Astrocyte (in vitro differentiated cells and primary cell): ENCODE results near the gene RIOK2. TPM values are rescaled to one million over a fixed set of nuclear protein-coding genes. Genes with fewer than 3 reads are reported as not detected.

Experiments used
- DNase-seq: peaks from one replicate; pipeline ENCODE4 v3.0.0-alpha.2; 2010; ENCODE audit warnings: low read depth
- FAIRE-seq: peaks from 2 replicates; lab custom pipeline; 2011; peaks lifted over from hg19 to GRCh38; lab: Jason Lieb, UNC
- H2AFZ ChIP-seq: 2 replicates; pipeline ENCODE4 v1.6.0; 2012; ENCODE audit warnings: low read depth, low read length, inconsistent platforms
- H3K27ac ChIP-seq: 2 replicates; pipeline ENCODE4 v1.5.1; 2011; ENCODE audit warnings: low read depth, low read length, inconsistent platforms
- H3K27me3 ChIP-seq: 2 replicates; pipeline ENCODE4 v1.6.0; 2011; ENCODE audit warnings: low read length, inconsistent platforms; ENCODE audit not compliant: insufficient read depth
- H3K36me3 ChIP-seq: 2 replicates; pipeline ENCODE4 v1.5.1; 2011; ENCODE audit warnings: low read length, inconsistent platforms; ENCODE audit not compliant: insufficient read depth
- H3K4me1 ChIP-seq: 2 replicates; pipeline ENCODE4 v1.5.1; 2011; ENCODE audit warnings: low read length, inconsistent platforms; ENCODE audit not compliant: insufficient read depth
- H3K4me2 ChIP-seq: 2 replicates; pipeline ENCODE4 v1.6.0; 2012; ENCODE audit warnings: low read length, inconsistent platforms
- H3K4me3 ChIP-seq: 2 replicates; pipeline ENCODE4 v1.5.1; 2011; ENCODE audit warnings: low read depth, mild to moderate bottlenecking, low read length, inconsistent platforms; ENCODE audit not compliant: insufficient read depth
- H3K79me2 ChIP-seq: 2 replicates; pipeline ENCODE4 v1.6.0; 2012; ENCODE audit warnings: mild to moderate bottlenecking, low read length, inconsistent platforms; ENCODE audit not compliant: insufficient read depth
- H3K9ac ChIP-seq: 2 replicates; pipeline ENCODE4 v1.6.0; 2012; ENCODE audit warnings: mild to moderate bottlenecking, low read length, inconsistent platforms
- H3K9me3 ChIP-seq: 2 replicates; pipeline ENCODE4 v1.5.1; 2012; ENCODE audit warnings: low read depth, mild to moderate bottlenecking, low read length, inconsistent platforms; ENCODE audit not compliant: insufficient read depth
- H4K20me1 ChIP-seq: 2 replicates; pipeline ENCODE4 v1.6.0; 2012; ENCODE audit warnings: low read length, inconsistent platforms; ENCODE audit not compliant: insufficient read depth
- H3K27ac Mint-ChIP-seq: one replicate; pipeline ENCODE4 v1.8.0; 2021; ENCODE audit warnings: mild to moderate bottlenecking, mixed read lengths; ENCODE audit not compliant: unreplicated experiment
- H3K27me3 Mint-ChIP-seq: one replicate; pipeline ENCODE4 v1.8.0; 2021; ENCODE audit warnings: low read depth, mixed read lengths; ENCODE audit not compliant: unreplicated experiment
- H3K36me3 Mint-ChIP-seq: one replicate; pipeline ENCODE4 v1.8.0; 2021; ENCODE audit warnings: low read depth, mixed read lengths; ENCODE audit not compliant: unreplicated experiment
- H3K4me1 Mint-ChIP-seq: one replicate; pipeline ENCODE4 v1.8.0; 2021; ENCODE audit warnings: low read depth, mixed read lengths; ENCODE audit not compliant: unreplicated experiment
- H3K4me3 Mint-ChIP-seq: one replicate; pipeline ENCODE4 v1.8.0; 2021; ENCODE audit warnings: mild to moderate bottlenecking, moderate library complexity, mixed read lengths; ENCODE audit not compliant: unreplicated experiment
- H3K9me3 Mint-ChIP-seq: one replicate; pipeline ENCODE4 v1.8.0; 2021; ENCODE audit warnings: mild to moderate bottlenecking, mixed read lengths; ENCODE audit not compliant: unreplicated experiment
- CTCF ChIP-seq: IDR thresholded peaks from 2 replicates; pipeline ENCODE4 v1.5.1; 2011; ENCODE audit warnings: low read depth, mild to moderate bottlenecking, inconsistent platforms, low read length, moderate library complexity; ENCODE audit not compliant: insufficient read depth
- EZH2 ChIP-seq: IDR thresholded peaks from 2 replicates; pipeline ENCODE4 v1.6.1; 2012; ENCODE audit warnings: mild to moderate bottlenecking, low read length, inconsistent platforms; ENCODE audit not compliant: insufficient read depth
- total RNA-seq: library from RNA; stranded (reverse); gene quantifications from 2 replicates; pipeline ENCODE4 v1.2.1, GENCODE V29; 2021

Gene RIOK2
- total RNA-seq, 1 donor from 2014 or later = 39.4 TPM

DNA sequence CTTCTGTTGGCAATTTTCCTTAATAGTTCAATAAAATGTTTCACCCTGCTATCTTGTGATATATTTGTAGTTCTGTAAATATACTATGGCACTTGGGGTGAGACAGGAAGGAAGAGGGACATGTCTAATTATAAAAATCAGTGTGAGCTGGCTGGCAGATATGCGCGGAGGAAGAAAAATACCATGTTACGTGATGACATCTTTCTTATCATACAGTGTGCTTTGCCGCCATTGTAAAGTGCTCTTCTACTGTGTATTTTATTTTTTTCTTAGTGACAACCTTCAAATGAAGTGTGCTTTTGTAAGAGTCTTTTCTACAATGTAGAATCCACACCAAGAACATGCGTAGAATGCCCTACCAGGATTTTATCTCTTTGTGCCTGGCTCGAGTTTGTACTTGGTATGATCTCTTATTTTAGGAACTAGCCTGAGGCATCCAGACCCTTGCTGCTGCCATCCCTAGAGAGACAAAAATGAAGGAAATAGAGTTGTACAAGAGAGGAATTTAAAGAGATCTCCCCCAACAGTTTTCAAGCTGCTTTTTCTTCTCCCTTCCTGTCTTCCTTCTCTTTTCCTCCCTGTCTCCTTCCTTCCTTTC is 46.7 kb upstream of the RIOK2 start:
- Histone ChIP-seq H3K9ac (no peak overlapping the region), H3K79me2 (no peaks in the 10 kb centered on the region), H3K4me2 (no peak overlapping the region), H3K27ac (no peak overlapping the region), H3K36me3 (no peaks in the 10 kb centered on the region), H2AFZ (no peak overlapping the region), H3K4me1 (no peaks in the 10 kb centered on the region), H3K27me3 (no peaks in the 10 kb centered on the region), H4K20me1 (no peaks in the 10 kb centered on the region), H3K9me3 (no peaks in the 10 kb centered on the region), H3K4me3 (no peak overlapping the region)
- H3K27me3 Mint-ChIP-seq = no peaks in the 10 kb centered on the region
- H3K36me3 Mint-ChIP-seq = no peaks in the 10 kb centered on the region
- DNase-seq = no peak
- TF ChIP-seq EZH2 = no peak
- TF ChIP-seq CTCF = no peak
- no peak overlapping the region for H3K4me3 Mint-ChIP-seq
- no peaks in the 10 kb centered on the region for H3K4me1 Mint-ChIP-seq
- H3K9me3 Mint-ChIP-seq = no peaks in the 10 kb centered on the region
- H3K27ac Mint-ChIP-seq = no peak overlapping the region
- FAIRE-seq = no peak

- no peaks in the 10 kb centered on the region for H3K4me1 Mint-ChIP-seq
- H3K9ac ChIP-seq = no peak overlapping the region
- no peak overlapping the region for H3K4me3 Mint-ChIP-seq
- H3K4me1 ChIP-seq = no peaks in the 10 kb centered on the region
- H3K27me3 ChIP-seq = no peaks in the 10 kb centered on the region
- H3K27ac ChIP-seq = no peak overlapping the region
- no peaks in the 10 kb centered on the region for H3K9me3 Mint-ChIP-seq
- DNase-seq (no peak), FAIRE-seq (no peak)
- no peaks in the 10 kb centered on the region for H3K36me3 Mint-ChIP-seq
- no peak overlapping the region for H3K4me2 ChIP-seq
- H4K20me1 ChIP-seq = no peaks in the 10 kb centered on the region
- H3K4me3 ChIP-seq = no peak overlapping the region
- no peaks in the 10 kb centered on the region for H3K9me3 ChIP-seq
- no peaks in the 10 kb centered on the region for H3K27me3 Mint-ChIP-seq
- TF ChIP-seq CTCF = no peak
- no peak for TF ChIP-seq EZH2
- H3K79me2 ChIP-seq = no peaks in the 10 kb centered on the region
- no peak overlapping the region for H3K27ac Mint-ChIP-seq
- no peaks in the 10 kb centered on the region for H3K36me3 ChIP-seq
- H2AFZ ChIP-seq = no peak overlapping the region
These were observed 46.1 kb upstream of the RIOK2 start for GRCh38 chr5:97229196-97229595.

DNA sequence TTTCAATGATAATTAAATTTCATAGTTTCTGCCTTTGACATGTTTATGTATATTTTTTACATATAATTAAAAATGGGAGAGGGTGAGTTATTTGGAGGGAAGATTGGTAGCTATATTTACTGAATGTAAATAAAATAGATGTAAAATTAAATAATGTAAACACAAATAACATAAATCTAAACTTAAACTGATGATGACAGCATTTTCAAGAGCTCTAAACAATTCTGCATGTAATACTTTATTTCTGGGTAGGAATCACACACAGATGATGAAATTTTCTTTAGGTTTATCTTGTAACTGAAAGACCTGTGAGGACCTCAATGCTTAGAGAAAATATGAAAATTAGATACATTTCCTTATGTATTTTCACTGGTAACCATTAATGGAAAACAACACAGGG is 42.2 kb upstream of the RIOK2 start:
- Mint-ChIP-seq H3K36me3 (no peaks in the 10 kb centered on the region), H3K4me1 (no peaks in the 10 kb centered on the region), H3K4me3 (no peak overlapping the region), H3K27me3 (no peaks in the 10 kb centered on the region), H3K27ac (no peak overlapping the region), H3K9me3 (no peaks in the 10 kb centered on the region)
- Histone ChIP-seq H3K9ac (no peak overlapping the region), H3K4me3 (no peak overlapping the region), H2AFZ (no peak overlapping the region), H3K27ac (no peak overlapping the region), H3K4me2 (no peak overlapping the region), H3K4me1 (no peaks in the 10 kb centered on the region), H3K79me2 (no peaks in the 10 kb centered on the region), H3K36me3 (no peaks in the 10 kb centered on the region), H4K20me1 (no peaks in the 10 kb centered on the region), H3K9me3 (no peaks in the 10 kb centered on the region), H3K27me3 (no peaks in the 10 kb centered on the region)
- TF ChIP-seq CTCF = no peak
- no peak for TF ChIP-seq EZH2
- DNase-seq (no peak), FAIRE-seq (no peak)
